ENCODE measurements around the gene UCN. TPM values are rescaled to one million over a fixed set of nuclear protein-coding genes. Genes with fewer than 3 reads are reported as not detected.

UCN gene
- total RNA-seq, 1 experiment from 2014 or later, result 3.6 TPM

- ATAC-seq, result no peak
- CTCF ChIA-PET, result no interaction called here
- peaks cover 58% of the 10 kb centered on the region for H3K36me3 ChIP-seq (ENCODE audit: low read depth, low read length)
- H3F3A ChIP-seq (ENCODE audit: low read length, unreplicated experiment), result no peaks in the 10 kb centered on the region
- POLR2A ChIA-PET (ENCODE audit: unreplicated experiment), result no interaction called here
- H3K4me1 ChIP-seq (ENCODE audit: insufficient read depth, low read length), result no peaks in the 10 kb centered on the region
- no peak for DNase-seq
- H3K27ac ChIP-seq (ENCODE audit: low read length), result no peak overlapping the region
- no peak overlapping the region for H2AFZ ChIP-seq (ENCODE audit: low read length)
- no peak overlapping the region for H3K4me3 ChIP-seq (ENCODE audit: low read length)
- TF ChIP-seq EZH2phosphoT487 (IDR thresholded peaks at IDR 0.05; ENCODE audit: borderline replicate concordance, low read length), result no peak
- no peak for TF ChIP-seq CTCF (conservative IDR thresholded peaks at IDR 0.05; ENCODE audit: low read depth, low read length)
- TF ChIP-seq EZH2 (IDR thresholded peaks at IDR 0.05; ENCODE audit: low read length, unreplicated experiment), result no peak
- no peak overlapping the region for H3K9ac ChIP-seq (ENCODE audit: low read length)
- intact Hi-C loops (cut with micrococcal nuclease), result no loop called here
- H3K79me2 ChIP-seq (ENCODE audit: low read length), result no peaks in the 10 kb centered on the region
- H3K9me2 ChIP-seq (replicated peaks; ENCODE audit: low read length), result no peaks in the 10 kb centered on the region
- H3K9me3 ChIP-seq (ENCODE audit: low read length), result no peaks in the 10 kb centered on the region
- no TSS peak for BruUV-seq (replicated peaks)
- no peaks in the 10 kb centered on the region for H3K27me3 ChIP-seq (ENCODE audit: low read length)
- no peaks in the 10 kb centered on the region for H4K20me1 ChIP-seq (ENCODE audit: low read length)
- H3K4me2 ChIP-seq (ENCODE audit: low read length), result no peak overlapping the region
Observed at GRCh38 chr2:27336173-27336572, 27.9 kb upstream of the UCN start.

- CTCF ChIA-PET, result no interaction called here
- TF ChIP-seq EZH2 (IDR thresholded peaks at IDR 0.05; ENCODE audit: low read length, unreplicated experiment), result no peak
- TF ChIP-seq EZH2phosphoT487 (IDR thresholded peaks at IDR 0.05; ENCODE audit: borderline replicate concordance, low read length), result no peak
- TF ChIP-seq CTCF (conservative IDR thresholded peaks at IDR 0.05; ENCODE audit: low read depth, low read length), result no peak
- DNase-seq (no peak), ATAC-seq (no peak)
- Histone ChIP-seq H3K4me2 (ENCODE audit: low read length) (no peak overlapping the region), H4K20me1 (ENCODE audit: low read length) (no peaks in the 10 kb centered on the region), H3K9me3 (ENCODE audit: low read length) (no peaks in the 10 kb centered on the region), H3K9me2 (replicated peaks; ENCODE audit: low read length) (no peaks in the 10 kb centered on the region), H3K4me3 (ENCODE audit: low read length) (no peak overlapping the region), H3K79me2 (ENCODE audit: low read length) (no peaks in the 10 kb centered on the region), H3K27me3 (ENCODE audit: low read length) (no peaks in the 10 kb centered on the region), H3K4me1 (ENCODE audit: insufficient read depth, low read length) (no peaks in the 10 kb centered on the region), H3K36me3 (ENCODE audit: low read depth, low read length) (peaks cover 58% of the 10 kb centered on the region), H3K27ac (ENCODE audit: low read length) (no peak overlapping the region), H3F3A (ENCODE audit: low read length, unreplicated experiment) (no peaks in the 10 kb centered on the region), H3K9ac (ENCODE audit: low read length) (no peak overlapping the region), H2AFZ (ENCODE audit: low read length) (no peak overlapping the region)
- POLR2A ChIA-PET (ENCODE audit: unreplicated experiment), result no interaction called here
- no TSS peak for BruUV-seq (replicated peaks)
- intact Hi-C loops (cut with micrococcal nuclease), result no loop called here
Observed at GRCh38 chr2:27335311-27335710, 27.1 kb upstream of the UCN start.

- TF ChIP-seq EZH2phosphoT487 (IDR thresholded peaks at IDR 0.05; ENCODE audit: borderline replicate concordance, low read length) (no peak), CTCF (conservative IDR thresholded peaks at IDR 0.05; ENCODE audit: low read depth, low read length) (no peak)
- Histone ChIP-seq H3K27ac (ENCODE audit: low read length) (no peak overlapping the region), H3K4me3 (ENCODE audit: low read length) (no peak overlapping the region), H3K27me3 (ENCODE audit: low read length) (no peaks in the 10 kb centered on the region), H3K79me2 (ENCODE audit: low read length) (peaks cover 14% of the 10 kb centered on the region), H4K20me1 (ENCODE audit: low read length) (no peaks in the 10 kb centered on the region), H3K9me3 (ENCODE audit: low read length) (no peaks in the 10 kb centered on the region), H3F3A (ENCODE audit: low read length, unreplicated experiment) (peaks cover 7% of the 10 kb centered on the region), H2AFZ (ENCODE audit: low read length) (no peak overlapping the region), H3K4me1 (ENCODE audit: insufficient read depth, low read length) (peaks cover 32% of the 10 kb centered on the region), H3K4me2 (ENCODE audit: low read length) (no peak overlapping the region), H3K36me3 (ENCODE audit: low read depth, low read length) (peaks cover 25% of the 10 kb centered on the region), H3K9ac (ENCODE audit: low read length) (no peak overlapping the region), H3K9me2 (replicated peaks; ENCODE audit: low read length) (no peaks in the 10 kb centered on the region)
- ChIA-PET CTCF (no interaction called here), POLR2A (ENCODE audit: unreplicated experiment) (no interaction called here)
- no TSS peak for BruUV-seq (replicated peaks)
- intact Hi-C loops (cut with micrococcal nuclease), result no loop called here
- no peak for ATAC-seq
- no peak for DNase-seq
Observed at GRCh38 chr2:27324720-27325119, 16.5 kb upstream of the UCN start.

Data from PC-3 (cell line).